Kidney tubule cell (primary cell): ENCODE measurements around the gene TSC22D3.
"Not testable (repeated sequence)": the region's sequence is repeated elsewhere in the genome, so short reads cannot be mapped to it uniquely, and the experiment has no call there.

ENCODE experiments used
- DNase-seq: peaks from one replicate; pipeline ENCODE4 v3.0.0-alpha.2; 2018; ENCODE audit warnings: low spot score

The TSC22D3 gene

GRCh38 chrX:107775734-107776511 lies at the start of gene TSC22D3:
TSC22D3 (minus strand) TSS chrX:107775787; CDS start chrX:107775419, 368 bp downstream.
- peak; percentile 83 for DNase-seq

- peak; percentile 21 for DNase-seq
Measured at GRCh38 chrX:107823456-107823855, 47.9 kb upstream of the TSC22D3 start.

GRCh38 chrX:107823042-107823441 lies 47.5 kb upstream of the TSC22D3 start:
- no peak for DNase-seq

- DNase-seq, result no peak
Measured at GRCh38 chrX:107818900-107819521, 43.4 kb upstream of the TSC22D3 start.

GRCh38 chrX:107810053-107810452 lies 34.5 kb upstream of the TSC22D3 start:
- not testable (repeated sequence) for DNase-seq

GRCh38 chrX:107805179-107805578 lies 29.6 kb upstream of the TSC22D3 start:
- DNase-seq, result no peak

GRCh38 chrX:107804427-107804826 lies 28.8 kb upstream of the TSC22D3 start:
- no peak for DNase-seq

GRCh38 chrX:107787827-107788226 lies 12.2 kb upstream of the TSC22D3 start:
- no peak for DNase-seq

- DNase-seq, result no peak
Measured at GRCh38 chrX:107780525-107780924, 4.9 kb upstream of the TSC22D3 start.

GRCh38 chrX:107777536-107777832 lies 1.9 kb upstream of the TSC22D3 start, which contains the start of gene NCBP2L:
NCBP2L (plus strand) TSS chrX:107777733; CDS start chrX:107794221, 16,488 bp downstream.
- DNase-seq, result no peak

GRCh38 chrX:107776649-107777535 lies 1.3 kb upstream of the TSC22D3 start:
- peak; percentile 86 for DNase-seq

- no peak for DNase-seq
Measured at GRCh38 chrX:107775000-107775733, 420 bp downstream of the TSC22D3 start.

- DNase-seq, result no peak
Measured at GRCh38 chrX:107773906-107774435, 1.6 kb downstream of the TSC22D3 start.

GRCh38 chrX:107773206-107773605 lies 2.4 kb downstream of the TSC22D3 start:
- DNase-seq, result no peak

GRCh38 chrX:107769581-107770317 lies 5.8 kb downstream of the TSC22D3 start:
- no peak for DNase-seq

GRCh38 chrX:107768051-107768450 lies 7.5 kb downstream of the TSC22D3 start:
- DNase-seq, result no peak

- peak; percentile 75 for DNase-seq
Measured at GRCh38 chrX:107766470-107767150, 9.0 kb downstream of the TSC22D3 start.

- DNase-seq, result no peak
Measured at GRCh38 chrX:107764845-107765608, 10.6 kb downstream of the TSC22D3 start.

- DNase-seq, result no peak
Measured at GRCh38 chrX:107763647-107764046, 11.9 kb downstream of the TSC22D3 start.
